ENCODE data around the gene NATD1. TPM values are rescaled to one million over a fixed set of nuclear protein-coding genes. Genes with fewer than 3 reads are reported as not detected.
A peak's percentile ranks its signal among the peaks of the same experiment; 100 is the strongest.

Gene NATD1
- total and polyA plus RNA-seq, 9 of the 15 experiments (the other 6 are each of a cell fraction or from before 2014, with no cell fraction given), result 0.24 to 5.4 (median 1.6) TPM

- TF ChIP-seq HNRNPK (IDR thresholded peaks at IDR 0.05; ENCODE audit: low read depth, low read length, poor library complexity, severe bottlenecking), result no peak
- TF ChIP-seq ZNF785 (CRISPR knock-in tag; IDR thresholded peaks at IDR 0.05), result no peak
- TF ChIP-seq CXXC5 (CRISPR knock-in tag; IDR thresholded peaks at IDR 0.05), result no peak
- TF ChIP-seq RBM14 (IDR thresholded peaks at IDR 0.05; ENCODE audit: borderline replicate concordance, insufficient read depth, low read depth, low read length), result no peak
- no peak for TF ChIP-seq SIRT6 (IDR thresholded peaks at IDR 0.05; ENCODE audit: low read depth, low read length)
- no peak for TF ChIP-seq GTF3C2 (IDR thresholded peaks at IDR 0.05; ENCODE audit: borderline replicate concordance, extremely low read depth, insufficient read length)
- TF ChIP-seq PHF8 (IDR thresholded peaks at IDR 0.05; ENCODE audit: borderline replicate concordance, low read length), result no peak
- TF ChIP-seq KDM4B (IDR thresholded peaks at IDR 0.05; ENCODE audit: borderline replicate concordance in 2 of 2, low read depth in 1 of 2), result no peak
- no peak for TF ChIP-seq HIVEP1 (CRISPR knock-in tag; IDR thresholded peaks at IDR 0.05)
- TF ChIP-seq TEAD2 (tag; IDR thresholded peaks at IDR 0.05), result no peak
- TF ChIP-seq ZNF780A (CRISPR knock-in tag; IDR thresholded peaks at IDR 0.05), result no peak
- no peak for TF ChIP-seq CTCFL (IDR thresholded peaks at IDR 0.05; ENCODE audit: borderline replicate concordance, insufficient read depth, low read depth, low read length, poor library complexity, severe bottlenecking)
- TF ChIP-seq MNT (conservative IDR thresholded peaks at IDR 0.05), result peak; percentile 26 to 53; a peak in 3 of 4 replicates
- no peak for TF ChIP-seq TCF15 (CRISPR knock-in tag; IDR thresholded peaks at IDR 0.05)
- TF ChIP-seq TOE1 (IDR thresholded peaks at IDR 0.05; ENCODE audit: borderline replicate concordance), result 0 out of 2 replicates have a peak, but pooled peaks have one; percentile 9
- TF ChIP-seq TOE1 (CRISPR knock-in tag; IDR thresholded peaks at IDR 0.05; ENCODE audit: borderline replicate concordance, low read depth), result no peak
- no peak for TF ChIP-seq THRA (IDR thresholded peaks at IDR 0.05)
Measured at GRCh38 chr17:21253646-21254441, 634 bp upstream of the NATD1 start (continued).

Data from K562 (cell line).